NCI-H146 (cell line): ENCODE data around the gene MEGF6.

Source experiments
- DNase-seq: peaks from one replicate; lab custom pipeline; 2025; lab: John Stamatoyannopoulos, UW

Gene MEGF6

DNA sequence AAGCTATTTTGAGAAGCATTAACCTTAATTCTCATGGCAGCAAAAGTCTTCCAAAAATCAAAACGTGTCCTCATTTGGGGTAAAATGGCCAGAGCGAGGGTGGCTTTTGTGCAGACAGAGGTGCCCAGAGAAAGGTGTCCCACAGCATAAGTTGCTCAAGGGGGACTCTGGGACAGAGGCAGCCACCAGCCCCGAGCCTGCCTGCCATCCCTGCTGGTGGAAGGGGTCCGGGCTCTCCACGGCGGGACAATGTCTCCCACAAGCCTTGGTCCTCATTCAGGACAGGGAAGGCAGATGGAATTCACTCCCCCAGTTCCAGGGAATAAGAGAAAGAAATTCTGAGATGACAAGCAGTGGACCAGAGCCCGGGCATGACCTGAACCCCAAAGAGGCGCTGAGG, 169.4 kb downstream of the MEGF6 start:
- no peak for DNase-seq

DNA sequence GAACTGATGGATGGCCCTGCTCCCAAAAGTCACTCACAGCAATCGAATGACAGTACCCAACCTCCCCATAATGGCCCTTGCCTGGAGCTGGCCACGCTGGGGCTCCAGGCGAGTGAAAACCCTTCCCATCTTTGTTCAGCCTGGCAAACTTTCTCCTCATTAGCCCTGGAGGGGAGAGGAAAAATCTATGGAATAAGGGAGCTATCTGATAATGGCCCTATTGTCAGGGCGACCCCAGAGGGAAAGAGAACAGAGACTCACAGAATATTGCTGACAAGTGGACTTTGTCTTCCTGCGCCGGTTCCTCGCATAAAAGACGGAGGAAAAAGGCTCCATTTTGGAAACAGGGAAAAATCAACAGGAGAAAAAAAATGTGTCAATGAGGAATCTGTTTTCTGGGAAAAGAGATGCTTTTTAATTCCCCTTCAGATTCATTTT, 169.9 kb downstream of the MEGF6 start:
- no peak for DNase-seq

GRCh38 chr1:3440711-3441409, 170.4 kb downstream of the MEGF6 start:
- DNase-seq, result no peak

DNA sequence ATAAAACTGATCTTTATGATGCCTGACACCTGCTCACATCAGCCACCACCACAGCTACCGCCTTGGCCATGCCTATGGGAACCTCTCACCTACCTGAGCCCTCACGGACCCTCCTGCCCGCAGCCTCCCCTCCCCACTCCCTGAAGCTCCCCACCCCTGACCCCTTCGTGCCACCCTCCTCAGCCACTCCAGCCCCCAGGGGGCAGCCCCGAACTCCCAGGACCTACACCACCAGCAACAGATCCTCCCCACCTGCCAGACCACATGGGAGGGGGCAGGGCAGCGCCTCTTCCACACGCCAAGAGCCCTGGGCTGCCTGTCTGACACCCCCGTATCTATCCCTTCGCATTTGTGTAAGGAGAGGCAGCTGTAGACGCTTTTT, 171.0 kb downstream of the MEGF6 start:
- no peak for DNase-seq
